Measurements from ENCODE around the gene PLPP1.

PLPP1 gene

DNA sequence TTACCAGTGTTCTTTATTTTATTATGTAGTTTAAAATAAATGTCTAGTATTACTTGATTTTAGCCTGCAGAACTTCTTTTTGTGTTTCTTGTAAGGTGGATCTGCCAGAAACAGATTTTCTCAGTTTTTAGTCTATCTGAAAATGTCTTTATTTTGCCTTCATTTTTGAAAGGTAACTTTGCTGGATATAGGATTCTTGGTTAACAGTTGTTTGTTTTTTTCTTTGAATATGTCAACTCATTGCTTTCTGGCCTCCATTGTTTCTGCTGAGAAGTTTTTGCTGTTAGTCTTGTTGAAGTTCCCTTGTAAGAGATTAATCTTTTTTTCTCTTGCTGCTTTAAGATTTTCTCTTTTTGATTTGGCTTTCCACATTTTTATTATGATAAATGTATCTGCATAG is 151.5 kb downstream of the PLPP1 start:
- no peak overlapping the region for H3K27ac ChIP-seq (ENCODE audit: low read depth, low read length)
- H3K4me1 ChIP-seq (ENCODE audit: insufficient read depth, low read length) = peaks cover under 1% of the 10 kb centered on the region; the same call in 1 of the 2 replicates
- no peak overlapping the region for H3K4me3 ChIP-seq (ENCODE audit: low read length)
- H3K9me3 ChIP-seq (ENCODE audit: insufficient read depth, low read depth, low read length) = no peaks in the 10 kb centered on the region
- H3K27me3 ChIP-seq (ENCODE audit: insufficient read depth, low read length) = no peaks in the 10 kb centered on the region
- H3K9ac ChIP-seq (ENCODE audit: low read depth, low read length) = no peak overlapping the region
- H3K36me3 ChIP-seq (ENCODE audit: insufficient read depth, low read length) = peaks cover 87% of the 10 kb centered on the region

DNA sequence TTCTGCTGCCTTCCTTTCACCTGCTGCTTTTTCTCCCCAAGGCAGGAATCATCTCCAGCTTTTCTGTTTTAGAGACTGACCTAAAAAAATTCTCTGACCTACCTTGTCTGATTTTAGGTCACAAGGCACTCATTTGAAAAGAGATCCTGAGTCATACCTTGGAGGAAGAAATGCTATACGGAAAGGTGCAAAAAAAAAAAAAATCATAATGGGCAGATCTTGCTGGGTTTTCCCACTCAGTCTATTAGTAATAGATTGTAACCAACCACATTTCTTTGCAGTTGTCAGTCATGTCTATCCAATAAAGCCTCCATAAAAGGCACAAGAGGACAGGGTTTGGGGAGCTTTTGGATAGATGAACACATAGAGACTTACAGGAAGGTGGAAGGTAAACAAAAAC is 157.0 kb downstream of the PLPP1 start:
- no peak overlapping the region for H3K4me3 ChIP-seq (ENCODE audit: low read length)
- H3K36me3 ChIP-seq (ENCODE audit: insufficient read depth, low read length) = peaks cover 85% of the 10 kb centered on the region
- H3K9me3 ChIP-seq (ENCODE audit: insufficient read depth, low read depth, low read length) = 0 out of 2 replicates have a peak, but pooled peaks cover 11% of the 10 kb centered on the region
- no peak overlapping the region for H3K9ac ChIP-seq (ENCODE audit: low read depth, low read length)
- no peak overlapping the region for H3K27ac ChIP-seq (ENCODE audit: low read depth, low read length)
- 93% methylated on average over 1 of the region's 1 CpG for WGBS
- no peaks in the 10 kb centered on the region for H3K4me1 ChIP-seq (ENCODE audit: insufficient read depth, low read length)
- no peaks in the 10 kb centered on the region for H3K27me3 ChIP-seq (ENCODE audit: insufficient read depth, low read length)

Measured in HUES64 (cell line).